ENCODE measurements around the gene GALNT14.

The GALNT14 gene

GRCh38 chr2:31028417-31028816, 109.8 kb downstream of the GALNT14 start:
- no peak for TF ChIP-seq ZFP3 (CRISPR knock-in tag; IDR thresholded peaks at IDR 0.05)
- no peak for TF ChIP-seq CSDC2 (CRISPR knock-in tag; IDR thresholded peaks at IDR 0.05)
- TF ChIP-seq TOX (CRISPR knock-in tag; IDR thresholded peaks at IDR 0.05; ENCODE audit: borderline replicate concordance) = no peak
- no peak for TF ChIP-seq ESRRG (CRISPR knock-in tag; IDR thresholded peaks at IDR 0.05)
- no peak for TF ChIP-seq RARB (CRISPR knock-in tag; IDR thresholded peaks at IDR 0.05)
- TF ChIP-seq OSR1 (CRISPR knock-in tag; IDR thresholded peaks at IDR 0.05) = no peak
- no peak for TF ChIP-seq BACH2 (CRISPR knock-in tag; IDR thresholded peaks at IDR 0.05; ENCODE audit: borderline replicate concordance)
- TF ChIP-seq POU6F1 (CRISPR knock-in tag; IDR thresholded peaks at IDR 0.05; ENCODE audit: borderline replicate concordance, low read depth) = no peak
- no peak for TF ChIP-seq ZNF565 (CRISPR knock-in tag; conservative IDR thresholded peaks at IDR 0.05; ENCODE audit: low read depth)
- no peak for ATAC-seq

- no peak for ATAC-seq
- TF ChIP-seq, protein P1, sequence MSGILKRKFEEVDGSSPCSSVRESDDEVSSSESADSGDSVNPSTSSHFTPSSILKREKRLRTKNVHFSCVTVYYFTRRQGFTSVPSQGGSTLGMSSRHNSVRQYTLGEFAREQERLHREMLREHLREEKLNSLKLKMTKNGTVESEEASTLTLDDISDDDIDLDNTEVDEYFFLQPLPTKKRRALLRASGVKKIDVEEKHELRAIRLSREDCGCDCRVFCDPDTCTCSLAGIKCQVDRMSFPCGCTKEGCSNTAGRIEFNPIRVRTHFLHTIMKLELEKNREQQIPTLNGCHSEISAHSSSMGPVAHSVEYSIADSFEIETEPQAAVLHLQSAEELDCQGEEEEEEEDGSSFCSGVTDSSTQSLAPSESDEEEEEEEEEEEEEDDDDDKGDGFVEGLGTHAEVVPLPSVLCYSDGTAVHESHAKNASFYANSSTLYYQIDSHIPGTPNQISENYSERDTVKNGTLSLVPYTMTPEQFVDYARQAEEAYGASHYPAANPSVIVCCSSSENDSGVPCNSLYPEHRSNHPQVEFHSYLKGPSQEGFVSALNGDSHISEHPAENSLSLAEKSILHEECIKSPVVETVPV (CRISPR knock-in tag; IDR thresholded peaks at IDR 0.05) = no peak
- TF ChIP-seq, protein P2, sequence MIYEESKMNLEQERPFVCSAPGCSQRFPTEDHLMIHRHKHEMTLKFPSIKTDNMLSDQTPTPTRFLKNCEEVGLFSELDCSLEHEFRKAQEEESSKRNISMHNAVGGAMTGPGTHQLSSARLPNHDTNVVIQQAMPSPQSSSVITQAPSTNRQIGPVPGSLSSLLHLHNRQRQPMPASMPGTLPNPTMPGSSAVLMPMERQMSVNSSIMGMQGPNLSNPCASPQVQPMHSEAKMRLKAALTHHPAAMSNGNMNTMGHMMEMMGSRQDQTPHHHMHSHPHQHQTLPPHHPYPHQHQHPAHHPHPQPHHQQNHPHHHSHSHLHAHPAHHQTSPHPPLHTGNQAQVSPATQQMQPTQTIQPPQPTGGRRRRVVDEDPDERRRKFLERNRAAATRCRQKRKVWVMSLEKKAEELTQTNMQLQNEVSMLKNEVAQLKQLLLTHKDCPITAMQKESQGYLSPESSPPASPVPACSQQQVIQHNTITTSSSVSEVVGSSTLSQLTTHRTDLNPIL (CRISPR knock-in tag; IDR thresholded peaks at IDR 0.05; ENCODE audit: low read depth) = no peak
- no peak for TF ChIP-seq CSDC2 (CRISPR knock-in tag; IDR thresholded peaks at IDR 0.05)
- no peak for TF ChIP-seq ZNF565 (CRISPR knock-in tag; conservative IDR thresholded peaks at IDR 0.05; ENCODE audit: low read depth)
- TF ChIP-seq PATZ1 (CRISPR knock-in tag; IDR thresholded peaks at IDR 0.05; ENCODE audit: borderline replicate concordance) = no peak
- no peak for TF ChIP-seq TOX (CRISPR knock-in tag; IDR thresholded peaks at IDR 0.05; ENCODE audit: borderline replicate concordance)
- TF ChIP-seq, protein P3, sequence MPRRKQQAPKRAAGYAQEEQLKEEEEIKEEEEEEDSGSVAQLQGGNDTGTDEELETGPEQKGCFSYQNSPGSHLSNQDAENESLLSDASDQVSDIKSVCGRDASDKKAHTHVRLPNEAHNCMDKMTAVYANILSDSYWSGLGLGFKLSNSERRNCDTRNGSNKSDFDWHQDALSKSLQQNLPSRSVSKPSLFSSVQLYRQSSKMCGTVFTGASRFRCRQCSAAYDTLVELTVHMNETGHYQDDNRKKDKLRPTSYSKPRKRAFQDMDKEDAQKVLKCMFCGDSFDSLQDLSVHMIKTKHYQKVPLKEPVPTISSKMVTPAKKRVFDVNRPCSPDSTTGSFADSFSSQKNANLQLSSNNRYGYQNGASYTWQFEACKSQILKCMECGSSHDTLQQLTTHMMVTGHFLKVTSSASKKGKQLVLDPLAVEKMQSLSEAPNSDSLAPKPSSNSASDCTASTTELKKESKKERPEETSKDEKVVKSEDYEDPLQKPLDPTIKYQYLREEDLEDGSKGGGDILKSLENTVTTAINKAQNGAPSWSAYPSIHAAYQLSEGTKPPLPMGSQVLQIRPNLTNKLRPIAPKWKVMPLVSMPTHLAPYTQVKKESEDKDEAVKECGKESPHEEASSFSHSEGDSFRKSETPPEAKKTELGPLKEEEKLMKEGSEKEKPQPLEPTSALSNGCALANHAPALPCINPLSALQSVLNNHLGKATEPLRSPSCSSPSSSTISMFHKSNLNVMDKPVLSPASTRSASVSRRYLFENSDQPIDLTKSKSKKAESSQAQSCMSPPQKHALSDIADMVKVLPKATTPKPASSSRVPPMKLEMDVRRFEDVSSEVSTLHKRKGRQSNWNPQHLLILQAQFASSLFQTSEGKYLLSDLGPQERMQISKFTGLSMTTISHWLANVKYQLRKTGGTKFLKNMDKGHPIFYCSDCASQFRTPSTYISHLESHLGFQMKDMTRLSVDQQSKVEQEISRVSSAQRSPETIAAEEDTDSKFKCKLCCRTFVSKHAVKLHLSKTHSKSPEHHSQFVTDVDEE (CRISPR knock-in tag; IDR thresholded peaks at IDR 0.05) = no peak
- no peak for TF ChIP-seq ZNF8 (CRISPR knock-in tag; IDR thresholded peaks at IDR 0.05)
- TF ChIP-seq ZFP30 (CRISPR knock-in tag; IDR thresholded peaks at IDR 0.05) = no peak
- TF ChIP-seq GLIS3 (CRISPR knock-in tag; IDR thresholded peaks at IDR 0.05) = no peak
Observed at GRCh38 chr2:31027549-31027948, 110.7 kb downstream of the GALNT14 start.

- TF ChIP-seq PATZ1 (CRISPR knock-in tag; IDR thresholded peaks at IDR 0.05; ENCODE audit: borderline replicate concordance) (no peak), ARNTL (CRISPR knock-in tag; IDR thresholded peaks at IDR 0.05; ENCODE audit: borderline replicate concordance, low read depth) (no peak), TCF4 (CRISPR knock-in tag; IDR thresholded peaks at IDR 0.05; ENCODE audit: borderline replicate concordance) (no peak), ZNF70 (CRISPR knock-in tag; IDR thresholded peaks at IDR 0.05) (no peak), ZC3H10 (CRISPR knock-in tag; IDR thresholded peaks at IDR 0.05) (no peak), PPARA (CRISPR knock-in tag; IDR thresholded peaks at IDR 0.05; ENCODE audit: borderline replicate concordance) (no peak), GLIS3 (CRISPR knock-in tag; IDR thresholded peaks at IDR 0.05) (no peak), SNAI2 (CRISPR knock-in tag; IDR thresholded peaks at IDR 0.05) (no peak), OSR1 (CRISPR knock-in tag; IDR thresholded peaks at IDR 0.05) (no peak)
- ATAC-seq = no peak
Observed at GRCh38 chr2:31023541-31023940, 114.7 kb downstream of the GALNT14 start.
